Measurements from ENCODE around the gene AK2. TPM values are rescaled to one million over a fixed set of nuclear protein-coding genes. Genes with fewer than 3 reads are reported as not detected.

Gene AK2
- total and polyA plus RNA-seq, 4 donors = 34.2 to 181 (median 115) TPM

DNA sequence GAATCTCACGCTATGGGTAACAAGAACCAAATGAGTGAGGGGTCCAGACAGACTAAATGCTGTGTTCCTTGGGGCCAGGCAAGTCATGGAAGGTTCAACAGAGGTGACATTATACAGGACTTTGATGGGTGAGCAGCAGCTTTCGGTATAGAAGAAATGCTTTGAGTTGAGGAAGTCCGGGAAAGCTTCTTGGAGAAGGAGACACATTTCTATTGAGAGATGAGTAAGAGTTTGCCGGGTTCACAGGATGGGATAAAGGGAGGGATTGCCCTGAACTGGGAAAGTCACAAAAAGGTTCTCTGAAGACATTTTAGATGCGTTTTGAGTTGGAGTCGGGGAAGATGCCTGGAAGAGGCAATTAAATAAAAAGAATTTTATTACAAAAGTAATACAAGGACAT, 43.7 kb upstream of the AK2 start (continued):
- TF ChIP-seq, protein P1, sequence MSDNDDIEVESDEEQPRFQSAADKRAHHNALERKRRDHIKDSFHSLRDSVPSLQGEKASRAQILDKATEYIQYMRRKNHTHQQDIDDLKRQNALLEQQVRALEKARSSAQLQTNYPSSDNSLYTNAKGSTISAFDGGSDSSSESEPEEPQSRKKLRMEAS (IDR thresholded peaks at IDR 0.05) = no peak
- TF ChIP-seq, protein P2, sequence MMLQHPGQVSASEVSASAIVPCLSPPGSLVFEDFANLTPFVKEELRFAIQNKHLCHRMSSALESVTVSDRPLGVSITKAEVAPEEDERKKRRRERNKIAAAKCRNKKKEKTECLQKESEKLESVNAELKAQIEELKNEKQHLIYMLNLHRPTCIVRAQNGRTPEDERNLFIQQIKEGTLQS (IDR thresholded peaks at IDR 0.05) = no peak

GRCh38 chr1:33078030-33078591, 41.4 kb upstream of the AK2 start:
- 25% methylated on average over 1 of the region's 1 CpG for WGBS

More at GRCh38 chr1:33078030-33078591, 41.4 kb upstream of the AK2 start:
- no peak overlapping the region for H3K4me3 ChIP-seq (ENCODE audit: low read depth in 1 of 3, low read length in 3 of 3)
- no peaks in the 10 kb centered on the region for H3K27me3 ChIP-seq (ENCODE audit: control insufficient read depth in 4 of 4, insufficient read depth in 4 of 4, low read length in 3 of 4)
- H3K4me1 ChIP-seq (ENCODE audit: control insufficient read depth in 4 of 4, insufficient read depth in 4 of 4, low read length in 3 of 4) = peaks cover 3 to 14% (median 8%) of the 10 kb centered on the region in 4 donors
- no peaks in the 10 kb centered on the region for H3K9me3 ChIP-seq (ENCODE audit: control insufficient read depth in 4 of 4, low read length in 3 of 4)
- no peak for DNase-seq (ENCODE audit: low spot score)
- no peak overlapping the region for H3K9ac ChIP-seq (ENCODE audit: low read depth in 1 of 2, low read length in 2 of 2)
- TF ChIP-seq HNF4G (IDR thresholded peaks at IDR 0.05) (no peak), NR2F2 (IDR thresholded peaks at IDR 0.05) (no peak), EGR1 (IDR thresholded peaks at IDR 0.05; ENCODE audit: low read depth in 2 of 2) (no peak), GABPA (IDR thresholded peaks at IDR 0.05 in 1 of 2, conservative IDR thresholded peaks at IDR 0.05 in 1 of 2) (no peak), TAF1 (conservative IDR thresholded peaks at IDR 0.05) (no peak), SP1 (IDR thresholded peaks at IDR 0.05) (no peak), RXRA (IDR thresholded peaks at IDR 0.05) (no peak), JUND (IDR thresholded peaks at IDR 0.05) (no peak), FOXA2 (IDR thresholded peaks at IDR 0.05) (no peak), RAD21 (IDR thresholded peaks at IDR 0.05) (no peak), ZBTB33 (IDR thresholded peaks at IDR 0.05) (no peak), HNF4A (conservative IDR thresholded peaks at IDR 0.05) (no peak), YY1 (IDR thresholded peaks at IDR 0.05) (no peak)
- TF ChIP-seq, protein P1 (IDR thresholded peaks at IDR 0.05) = no peak
- TF ChIP-seq, protein P3, sequence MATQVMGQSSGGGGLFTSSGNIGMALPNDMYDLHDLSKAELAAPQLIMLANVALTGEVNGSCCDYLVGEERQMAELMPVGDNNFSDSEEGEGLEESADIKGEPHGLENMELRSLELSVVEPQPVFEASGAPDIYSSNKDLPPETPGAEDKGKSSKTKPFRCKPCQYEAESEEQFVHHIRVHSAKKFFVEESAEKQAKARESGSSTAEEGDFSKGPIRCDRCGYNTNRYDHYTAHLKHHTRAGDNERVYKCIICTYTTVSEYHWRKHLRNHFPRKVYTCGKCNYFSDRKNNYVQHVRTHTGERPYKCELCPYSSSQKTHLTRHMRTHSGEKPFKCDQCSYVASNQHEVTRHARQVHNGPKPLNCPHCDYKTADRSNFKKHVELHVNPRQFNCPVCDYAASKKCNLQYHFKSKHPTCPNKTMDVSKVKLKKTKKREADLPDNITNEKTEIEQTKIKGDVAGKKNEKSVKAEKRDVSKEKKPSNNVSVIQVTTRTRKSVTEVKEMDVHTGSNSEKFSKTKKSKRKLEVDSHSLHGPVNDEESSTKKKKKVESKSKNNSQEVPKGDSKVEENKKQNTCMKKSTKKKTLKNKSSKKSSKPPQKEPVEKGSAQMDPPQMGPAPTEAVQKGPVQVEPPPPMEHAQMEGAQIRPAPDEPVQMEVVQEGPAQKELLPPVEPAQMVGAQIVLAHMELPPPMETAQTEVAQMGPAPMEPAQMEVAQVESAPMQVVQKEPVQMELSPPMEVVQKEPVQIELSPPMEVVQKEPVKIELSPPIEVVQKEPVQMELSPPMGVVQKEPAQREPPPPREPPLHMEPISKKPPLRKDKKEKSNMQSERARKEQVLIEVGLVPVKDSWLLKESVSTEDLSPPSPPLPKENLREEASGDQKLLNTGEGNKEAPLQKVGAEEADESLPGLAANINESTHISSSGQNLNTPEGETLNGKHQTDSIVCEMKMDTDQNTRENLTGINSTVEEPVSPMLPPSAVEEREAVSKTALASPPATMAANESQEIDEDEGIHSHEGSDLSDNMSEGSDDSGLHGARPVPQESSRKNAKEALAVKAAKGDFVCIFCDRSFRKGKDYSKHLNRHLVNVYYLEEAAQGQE (IDR thresholded peaks at IDR 0.05) = no peak
- TF ChIP-seq, protein P2 (IDR thresholded peaks at IDR 0.05) = no peak
- TF ChIP-seq, protein P4, sequence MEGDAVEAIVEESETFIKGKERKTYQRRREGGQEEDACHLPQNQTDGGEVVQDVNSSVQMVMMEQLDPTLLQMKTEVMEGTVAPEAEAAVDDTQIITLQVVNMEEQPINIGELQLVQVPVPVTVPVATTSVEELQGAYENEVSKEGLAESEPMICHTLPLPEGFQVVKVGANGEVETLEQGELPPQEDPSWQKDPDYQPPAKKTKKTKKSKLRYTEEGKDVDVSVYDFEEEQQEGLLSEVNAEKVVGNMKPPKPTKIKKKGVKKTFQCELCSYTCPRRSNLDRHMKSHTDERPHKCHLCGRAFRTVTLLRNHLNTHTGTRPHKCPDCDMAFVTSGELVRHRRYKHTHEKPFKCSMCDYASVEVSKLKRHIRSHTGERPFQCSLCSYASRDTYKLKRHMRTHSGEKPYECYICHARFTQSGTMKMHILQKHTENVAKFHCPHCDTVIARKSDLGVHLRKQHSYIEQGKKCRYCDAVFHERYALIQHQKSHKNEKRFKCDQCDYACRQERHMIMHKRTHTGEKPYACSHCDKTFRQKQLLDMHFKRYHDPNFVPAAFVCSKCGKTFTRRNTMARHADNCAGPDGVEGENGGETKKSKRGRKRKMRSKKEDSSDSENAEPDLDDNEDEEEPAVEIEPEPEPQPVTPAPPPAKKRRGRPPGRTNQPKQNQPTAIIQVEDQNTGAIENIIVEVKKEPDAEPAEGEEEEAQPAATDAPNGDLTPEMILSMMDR (IDR thresholded peaks at IDR 0.05; ENCODE audit: low read depth, low read length, missing input control) = no peak
- H3K36me3 ChIP-seq (ENCODE audit: control insufficient read depth in 4 of 4, insufficient read depth in 3 of 4, low read depth in 1 of 4, low read length in 3 of 4) = no peaks in the 10 kb centered on the region
- H3K27ac ChIP-seq (ENCODE audit: low read depth in 1 of 2, low read length in 2 of 2) = no peak overlapping the region
